AG04450 (cell line): ENCODE measurements around the gene PDIA6. TPM values are rescaled to one million over a fixed set of nuclear protein-coding genes. Genes with fewer than 3 reads are reported as not detected.

Experiments
- CTCF ChIA-PET: fragments of 300-600, 350-600 bp; formaldehyde crosslinking; extraction: SDS; loops from one replicate; lab custom pipeline; 2022; ENCODE audit warnings: antibody characterized with exemption, inconsistent platforms; lab: Charles Lee
- POLR2A ChIA-PET: fragments of 350-600 bp; formaldehyde crosslinking; extraction: SDS; loops from one replicate; lab custom pipeline; 2021; ENCODE audit warnings: antibody characterized with exemption, inconsistent platforms; lab: Yijun Ruan, JAX
- DNase-seq: peaks from one replicate; pipeline ENCODE4 v3.0.0-alpha.2; 2011; ENCODE audit warnings: low read depth, low spot score
- H3K27ac ChIP-seq: one replicate; pipeline ENCODE4 v1.5.1; 2012; ENCODE audit warnings: low read depth, low read length, control low read depth
- H3K27me3 ChIP-seq: one replicate; pipeline ENCODE4 v1.6.0; 2012; ENCODE audit warnings: low read length; ENCODE audit not compliant: control insufficient read depth, insufficient read depth
- H3K4me3 ChIP-seq: 2 replicates; pipeline ENCODE4 v1.5.1; 2011; ENCODE audit warnings: mild to moderate bottlenecking, low read depth, low read length, control low read depth
- H3K9me3 ChIP-seq: 2 replicates; pipeline ENCODE4 v1.5.1; 2012; ENCODE audit warnings: low read length; ENCODE audit not compliant: control insufficient read depth, insufficient read depth
- polyA plus RNA-seq: library from polyadenylated mRNA; depleted of rRNA; stranded (reverse); fragments of >200 nt; gene quantifications from 2 replicates; pipeline ENCODE4 v1.2.3, GENCODE V29; 2011
- TF ChIP-seq, protein P1 (sequence below): IDR thresholded peaks from 2 replicates; pipeline ENCODE4 v1.5.1; 2011; ENCODE audit warnings: low read depth, low read length, control low read depth, inconsistent platforms

PDIA6 gene
- polyA plus RNA-seq, 1 experiment, result 487 TPM

DNA sequence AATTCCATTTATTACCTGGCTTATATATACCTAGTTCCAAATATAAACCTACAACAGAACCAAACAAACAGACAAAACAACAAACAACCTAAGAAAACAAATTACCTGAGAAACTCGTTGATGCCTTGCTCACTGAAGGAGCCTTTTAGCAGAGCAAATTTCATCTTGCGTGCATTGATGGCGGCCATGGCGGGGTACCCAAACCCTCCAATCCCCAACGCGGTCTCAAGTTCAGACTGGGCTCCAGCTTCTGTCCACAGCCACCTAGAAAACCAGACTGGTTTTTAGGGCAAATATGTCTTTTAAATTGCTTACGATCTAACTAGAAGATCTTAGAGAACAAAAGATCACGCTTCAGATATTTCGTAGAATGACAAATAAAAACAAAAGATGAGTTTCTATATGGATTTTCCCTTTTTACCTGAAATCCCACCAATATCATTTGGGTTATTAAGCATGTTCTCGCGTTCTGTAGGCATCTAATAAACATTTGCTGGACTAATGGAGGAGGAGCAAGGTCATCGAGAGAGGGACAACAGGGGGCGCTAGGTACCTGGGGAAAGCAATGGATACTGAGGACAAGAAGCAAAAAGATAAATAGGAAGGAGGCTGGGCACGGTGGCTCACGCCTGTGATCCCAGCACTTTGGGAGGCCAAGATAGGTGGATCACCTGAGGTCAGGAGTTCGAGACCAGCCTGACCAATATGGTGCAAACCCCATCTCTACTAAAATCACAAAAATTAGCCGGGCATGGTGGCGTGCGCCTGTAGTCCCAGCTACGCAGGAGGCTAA, 25.2 kb downstream of the PDIA6 start:
- no peak for DNase-seq
- no peaks in the 10 kb centered on the region for H3K27me3 ChIP-seq
- no peaks in the 10 kb centered on the region for H3K9me3 ChIP-seq
- ChIA-PET POLR2A (no interaction called here), CTCF (interaction anchor here (1.1 kb wide), 1 partner anchor 14 kb away, joined by 3 read pairs; no protein-coding TSS in a partner anchor)
- no peak overlapping the region for H3K4me3 ChIP-seq
- H3K27ac ChIP-seq, result no peak overlapping the region
- TF ChIP-seq, protein P1, sequence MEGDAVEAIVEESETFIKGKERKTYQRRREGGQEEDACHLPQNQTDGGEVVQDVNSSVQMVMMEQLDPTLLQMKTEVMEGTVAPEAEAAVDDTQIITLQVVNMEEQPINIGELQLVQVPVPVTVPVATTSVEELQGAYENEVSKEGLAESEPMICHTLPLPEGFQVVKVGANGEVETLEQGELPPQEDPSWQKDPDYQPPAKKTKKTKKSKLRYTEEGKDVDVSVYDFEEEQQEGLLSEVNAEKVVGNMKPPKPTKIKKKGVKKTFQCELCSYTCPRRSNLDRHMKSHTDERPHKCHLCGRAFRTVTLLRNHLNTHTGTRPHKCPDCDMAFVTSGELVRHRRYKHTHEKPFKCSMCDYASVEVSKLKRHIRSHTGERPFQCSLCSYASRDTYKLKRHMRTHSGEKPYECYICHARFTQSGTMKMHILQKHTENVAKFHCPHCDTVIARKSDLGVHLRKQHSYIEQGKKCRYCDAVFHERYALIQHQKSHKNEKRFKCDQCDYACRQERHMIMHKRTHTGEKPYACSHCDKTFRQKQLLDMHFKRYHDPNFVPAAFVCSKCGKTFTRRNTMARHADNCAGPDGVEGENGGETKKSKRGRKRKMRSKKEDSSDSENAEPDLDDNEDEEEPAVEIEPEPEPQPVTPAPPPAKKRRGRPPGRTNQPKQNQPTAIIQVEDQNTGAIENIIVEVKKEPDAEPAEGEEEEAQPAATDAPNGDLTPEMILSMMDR, result peak; percentile 22; the same call in 1 of the 2 replicates

DNA sequence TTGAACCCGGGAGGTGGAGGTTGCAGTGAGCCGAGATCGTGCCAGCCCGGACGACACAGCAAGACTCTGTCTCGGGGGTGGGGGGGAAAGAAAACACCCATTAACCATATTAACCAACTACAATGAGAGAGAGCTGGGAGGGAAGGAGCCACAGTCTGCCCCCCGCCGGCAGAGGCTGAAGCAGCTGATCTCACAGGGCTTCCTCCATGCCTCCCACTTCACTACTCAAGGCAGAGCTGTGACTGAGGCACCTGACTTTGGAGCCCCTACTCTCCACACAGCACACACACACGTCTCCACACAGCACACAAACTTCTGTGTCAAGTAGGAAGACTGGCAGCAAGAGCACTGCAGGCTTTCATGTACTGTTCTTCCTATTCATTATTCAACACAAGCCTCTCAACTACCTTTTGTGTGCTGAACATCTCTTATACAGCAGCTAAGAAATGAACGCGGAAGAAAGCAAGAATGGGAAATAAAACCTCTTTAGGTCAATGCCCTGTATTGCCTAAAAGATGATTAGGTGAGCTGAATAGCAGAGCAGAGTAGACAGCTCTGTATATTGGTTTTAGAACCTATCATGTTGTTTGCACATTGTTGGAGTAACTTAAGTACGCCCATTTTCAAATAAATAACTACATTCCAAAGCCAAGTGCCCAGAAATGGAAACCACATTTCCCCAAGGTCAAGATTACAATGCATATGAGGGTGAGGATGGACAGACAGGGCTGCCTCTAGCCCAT, 26.2 kb downstream of the PDIA6 start:
- TF ChIP-seq, protein P1, result no peak
- Histone ChIP-seq H3K27me3 (no peaks in the 10 kb centered on the region), H3K9me3 (no peaks in the 10 kb centered on the region), H3K4me3 (no peak overlapping the region), H3K27ac (no peak overlapping the region)
- DNase-seq, result no peak
- ChIA-PET POLR2A (no interaction called here), CTCF (no interaction called here)

DNA sequence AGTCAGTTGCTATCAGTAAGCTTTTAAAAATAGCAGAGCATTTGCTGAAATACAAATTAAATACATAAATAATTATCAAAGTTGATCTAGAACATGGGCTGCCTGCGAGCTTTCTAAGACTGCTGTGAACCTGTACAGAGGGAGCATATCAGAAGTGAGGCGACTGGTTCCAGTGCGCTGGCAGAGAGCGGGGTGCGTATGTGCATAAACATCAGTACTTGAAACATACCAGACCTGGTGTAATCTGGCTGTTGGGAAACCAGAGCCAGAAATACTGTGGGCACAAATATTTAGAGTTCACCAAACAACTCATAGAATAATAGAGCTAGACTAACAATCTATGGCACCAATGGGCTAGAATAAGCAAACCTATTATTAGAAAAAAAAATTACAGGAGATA, 27.3 kb downstream of the PDIA6 start:
- Histone ChIP-seq H3K9me3 (no peaks in the 10 kb centered on the region), H3K4me3 (no peak overlapping the region), H3K27ac (no peak overlapping the region), H3K27me3 (no peaks in the 10 kb centered on the region)
- POLR2A ChIA-PET, result no interaction called here
- CTCF ChIA-PET, result no interaction called here
- TF ChIP-seq, protein P1, result no peak
- no peak for DNase-seq

DNA sequence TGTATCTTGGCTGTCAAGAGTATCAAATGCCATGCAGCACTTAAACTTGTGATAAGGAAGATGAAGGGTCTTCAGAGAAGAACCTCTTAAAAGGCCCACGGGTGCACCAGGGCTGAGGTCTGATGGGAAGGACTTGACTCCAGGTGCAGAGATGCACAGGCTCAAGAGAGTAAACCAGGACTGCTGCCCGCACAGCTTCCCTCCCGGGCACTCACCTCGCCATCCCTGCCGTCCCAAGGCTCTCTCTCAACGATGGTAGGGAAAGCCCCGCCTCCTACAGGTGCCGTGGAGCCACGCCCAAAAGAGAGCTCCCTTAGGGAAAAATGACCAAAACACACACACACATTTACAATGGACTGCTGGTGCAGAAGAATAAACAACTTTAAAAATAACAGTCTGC, 27.9 kb downstream of the PDIA6 start:
- H3K27me3 ChIP-seq, result no peaks in the 10 kb centered on the region
- no peaks in the 10 kb centered on the region; the same call in 1 of the 2 replicates for H3K9me3 ChIP-seq
- H3K4me3 ChIP-seq, result no peak overlapping the region
- ChIA-PET POLR2A (no interaction called here), CTCF (no interaction called here)
- DNase-seq, result no peak
- H3K27ac ChIP-seq, result no peak overlapping the region
- TF ChIP-seq, protein P1, result no peak

DNA sequence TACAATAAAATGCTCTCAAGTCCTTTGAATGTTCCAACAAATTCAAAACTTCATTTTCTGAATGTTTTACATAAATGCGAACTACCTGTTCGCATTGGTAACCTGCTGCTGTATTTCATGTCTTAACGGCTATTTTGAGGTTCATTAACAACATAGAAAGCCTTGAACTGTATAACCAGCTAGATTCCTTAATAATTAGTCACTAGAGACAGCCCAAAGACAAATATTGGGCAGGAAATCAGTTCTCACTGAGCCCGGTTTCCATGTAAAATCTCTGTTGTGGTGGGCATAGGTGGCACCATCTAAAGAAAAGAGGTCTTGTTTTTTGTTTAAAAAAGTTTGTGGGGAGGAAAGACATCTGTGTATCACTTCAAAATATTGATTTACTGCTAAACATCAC, 29.2 kb downstream of the PDIA6 start:
- TF ChIP-seq, protein P1, result no peak
- Histone ChIP-seq H3K27ac (no peak overlapping the region), H3K9me3 (no peaks in the 10 kb centered on the region; the same call in 1 of the 2 replicates), H3K4me3 (no peak overlapping the region), H3K27me3 (no peaks in the 10 kb centered on the region)
- ChIA-PET POLR2A (no interaction called here), CTCF (no interaction called here)
- no peak for DNase-seq
